ENCODE data around the gene OR2G3.

DNA sequence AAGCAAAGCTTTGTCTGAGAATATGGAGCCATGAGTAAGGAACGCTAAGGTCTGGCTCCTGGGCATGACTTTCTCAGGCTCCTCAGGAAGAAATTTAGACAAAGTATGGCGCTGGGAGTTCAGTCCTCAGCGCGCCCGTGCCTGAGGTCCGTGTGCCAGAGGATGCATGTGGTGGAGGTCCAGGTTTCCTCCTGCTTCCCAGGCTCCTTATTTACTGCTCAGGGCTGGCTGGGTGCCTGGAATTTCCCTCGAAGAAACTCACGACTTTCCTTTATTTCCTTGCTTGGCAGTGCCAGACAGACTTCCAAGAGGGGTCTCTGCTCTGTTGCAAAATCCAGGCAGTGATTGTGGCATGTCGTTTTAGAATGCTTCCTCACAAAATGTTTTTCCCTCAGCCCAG lies 43.2 kb upstream of the OR2G3 start:
- TF ChIP-seq EP300 (IDR thresholded peaks at IDR 0.05) = no peak
- TF ChIP-seq, protein P1, sequence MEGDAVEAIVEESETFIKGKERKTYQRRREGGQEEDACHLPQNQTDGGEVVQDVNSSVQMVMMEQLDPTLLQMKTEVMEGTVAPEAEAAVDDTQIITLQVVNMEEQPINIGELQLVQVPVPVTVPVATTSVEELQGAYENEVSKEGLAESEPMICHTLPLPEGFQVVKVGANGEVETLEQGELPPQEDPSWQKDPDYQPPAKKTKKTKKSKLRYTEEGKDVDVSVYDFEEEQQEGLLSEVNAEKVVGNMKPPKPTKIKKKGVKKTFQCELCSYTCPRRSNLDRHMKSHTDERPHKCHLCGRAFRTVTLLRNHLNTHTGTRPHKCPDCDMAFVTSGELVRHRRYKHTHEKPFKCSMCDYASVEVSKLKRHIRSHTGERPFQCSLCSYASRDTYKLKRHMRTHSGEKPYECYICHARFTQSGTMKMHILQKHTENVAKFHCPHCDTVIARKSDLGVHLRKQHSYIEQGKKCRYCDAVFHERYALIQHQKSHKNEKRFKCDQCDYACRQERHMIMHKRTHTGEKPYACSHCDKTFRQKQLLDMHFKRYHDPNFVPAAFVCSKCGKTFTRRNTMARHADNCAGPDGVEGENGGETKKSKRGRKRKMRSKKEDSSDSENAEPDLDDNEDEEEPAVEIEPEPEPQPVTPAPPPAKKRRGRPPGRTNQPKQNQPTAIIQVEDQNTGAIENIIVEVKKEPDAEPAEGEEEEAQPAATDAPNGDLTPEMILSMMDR (IDR thresholded peaks at IDR 0.05) = no peak

Data from upper lobe of left lung (tissue), 4 donors.